MG63 (cell line): ENCODE results near the gene FN3K. TPM values are rescaled to one million over a fixed set of nuclear protein-coding genes. Genes with fewer than 3 reads are reported as not detected.
"Not testable (repeated sequence)": the region's sequence is repeated elsewhere in the genome, so short reads cannot be mapped to it uniquely, and the experiment has no call there.

ENCODE experiments used
- DNase-seq: peaks from one replicate; pipeline ENCODE4 v3.0.0-alpha.2; 2020
- H3K27me3 ChIP-seq: fragments of 250-450 bp; sonication (Bioruptor Pico); 2 replicates; pipeline ENCODE4 v1.5.1; 2020; ENCODE audit warnings: mild to moderate bottlenecking, moderate library complexity
- H3K36me3 ChIP-seq: fragments of 250-450 bp; sonication (Bioruptor Pico); 2 replicates; pipeline ENCODE4 v1.5.1; 2020; ENCODE audit warnings: mild to moderate bottlenecking, moderate library complexity
- H3K4me3 ChIP-seq: fragments of 250-450 bp; sonication (Bioruptor Pico); 2 replicates; pipeline ENCODE4 v1.5.1; 2020; ENCODE audit warnings: mild to moderate bottlenecking, moderate library complexity
- H3K9me3 ChIP-seq: fragments of 250-450 bp; sonication (Bioruptor Pico); 2 replicates; pipeline ENCODE4 v1.5.1; 2020; ENCODE audit warnings: mild to moderate bottlenecking, moderate library complexity
- total RNA-seq: library from RNA; depleted of rRNA; stranded (reverse); fragments of >200 nt; shearing (Covaris generic); gene quantifications from 2 replicates; pipeline ENCODE4 v1.2.3, GENCODE V29; 2014; ENCODE audit warnings: low replicate concordance

The FN3K gene
- total RNA-seq, 1 experiment from 2014 or later: not detected

- H3K4me3 ChIP-seq: no peak overlapping the region; the same call in 1 of the 2 replicates
- peaks cover 8% of the 10 kb centered on the region for H3K9me3 ChIP-seq
- DNase-seq: no peak
- peaks cover 7% of the 10 kb centered on the region for H3K36me3 ChIP-seq
- H3K27me3 ChIP-seq: no peaks in the 10 kb centered on the region
These were observed 15.8 kb downstream of the FN3K start for GRCh38 chr17:82751171-82751570.

- H3K27me3 ChIP-seq: no peaks in the 10 kb centered on the region
- H3K36me3 ChIP-seq: peaks cover 11% of the 10 kb centered on the region
- DNase-seq: peak; percentile 87
- H3K9me3 ChIP-seq: peaks cover 8% of the 10 kb centered on the region; the same call in 1 of the 2 replicates
- H3K4me3 ChIP-seq: peak within 1 kb of the TSS; percentile 94
These were observed 16.4 kb downstream of the FN3K start, which contains the start of gene TBCD for GRCh38 chr17:82751571-82752370. Gene TBCD, plus strand, starts transcription at chr17:82752065. Its CDS starts 129 bp downstream, at chr17:82752194.

DNA sequence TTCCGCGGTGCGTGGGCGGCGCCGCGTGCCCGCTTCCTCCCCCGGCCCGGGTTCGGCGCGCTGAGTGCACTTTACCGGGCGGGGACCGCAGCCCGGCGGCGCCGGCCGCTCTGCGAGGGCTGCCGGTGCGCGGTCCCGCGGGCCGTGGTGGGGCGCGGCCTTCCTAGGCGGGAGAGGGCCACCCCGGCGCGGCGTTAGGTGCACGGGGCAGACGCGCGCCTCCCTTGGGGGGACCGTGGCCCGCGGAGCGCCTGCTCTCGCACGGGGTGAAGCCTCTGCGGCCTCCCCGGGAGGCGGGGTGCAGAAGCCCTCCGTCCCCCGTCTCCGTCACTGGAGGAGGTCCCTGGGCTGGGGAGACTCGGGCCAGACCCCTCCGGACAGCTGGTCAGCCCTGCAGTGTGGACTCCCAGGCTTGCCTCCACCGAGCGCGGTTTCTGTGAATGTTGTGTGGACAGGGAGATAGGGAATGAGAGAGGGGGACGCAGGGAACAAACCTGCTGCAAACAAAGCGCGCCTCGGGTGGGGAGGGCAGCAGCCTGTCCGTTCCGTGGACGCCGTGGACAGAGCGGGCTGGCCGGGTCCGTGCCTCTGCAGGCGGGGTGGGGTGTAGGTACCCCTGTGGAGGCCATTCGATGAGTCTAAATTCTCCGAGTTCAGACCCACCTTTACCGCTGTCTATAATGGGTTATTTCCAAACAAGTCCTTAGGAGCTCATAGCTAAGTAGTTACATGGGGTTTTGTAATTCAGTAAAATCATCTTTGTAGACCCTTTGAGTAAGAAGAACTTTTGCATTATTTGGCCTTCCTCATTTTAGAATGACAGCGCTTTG, 17.2 kb downstream of the FN3K start:
- peak; percentile 38 for DNase-seq
- Histone ChIP-seq H3K9me3 (peaks cover 8% of the 10 kb centered on the region; the same call in 1 of the 2 replicates), H3K36me3 (peaks cover 11% of the 10 kb centered on the region), H3K27me3 (no peaks in the 10 kb centered on the region), H3K4me3 (peak overlapping the region; percentile 94)

DNA sequence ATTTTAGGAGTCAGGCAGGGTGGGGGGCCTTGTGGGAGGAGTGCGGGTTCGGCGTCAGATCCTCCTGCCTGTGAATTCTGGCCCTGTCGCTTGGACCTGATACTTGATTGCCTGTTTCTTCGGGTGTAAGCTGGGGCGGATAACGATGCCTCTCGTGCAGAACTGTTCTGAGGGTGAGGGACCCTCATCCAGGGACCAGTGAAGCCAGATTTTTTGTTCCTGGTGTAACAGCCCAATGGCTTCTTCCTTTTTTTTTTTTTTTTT, 17.7 kb downstream of the FN3K start:
- H3K36me3 ChIP-seq: peaks cover 11% of the 10 kb centered on the region
- H3K27me3 ChIP-seq: no peaks in the 10 kb centered on the region
- no peak for DNase-seq
- peaks cover 8% of the 10 kb centered on the region; the same call in 1 of the 2 replicates for H3K9me3 ChIP-seq
- peak overlapping the region; percentile 94 for H3K4me3 ChIP-seq

DNA sequence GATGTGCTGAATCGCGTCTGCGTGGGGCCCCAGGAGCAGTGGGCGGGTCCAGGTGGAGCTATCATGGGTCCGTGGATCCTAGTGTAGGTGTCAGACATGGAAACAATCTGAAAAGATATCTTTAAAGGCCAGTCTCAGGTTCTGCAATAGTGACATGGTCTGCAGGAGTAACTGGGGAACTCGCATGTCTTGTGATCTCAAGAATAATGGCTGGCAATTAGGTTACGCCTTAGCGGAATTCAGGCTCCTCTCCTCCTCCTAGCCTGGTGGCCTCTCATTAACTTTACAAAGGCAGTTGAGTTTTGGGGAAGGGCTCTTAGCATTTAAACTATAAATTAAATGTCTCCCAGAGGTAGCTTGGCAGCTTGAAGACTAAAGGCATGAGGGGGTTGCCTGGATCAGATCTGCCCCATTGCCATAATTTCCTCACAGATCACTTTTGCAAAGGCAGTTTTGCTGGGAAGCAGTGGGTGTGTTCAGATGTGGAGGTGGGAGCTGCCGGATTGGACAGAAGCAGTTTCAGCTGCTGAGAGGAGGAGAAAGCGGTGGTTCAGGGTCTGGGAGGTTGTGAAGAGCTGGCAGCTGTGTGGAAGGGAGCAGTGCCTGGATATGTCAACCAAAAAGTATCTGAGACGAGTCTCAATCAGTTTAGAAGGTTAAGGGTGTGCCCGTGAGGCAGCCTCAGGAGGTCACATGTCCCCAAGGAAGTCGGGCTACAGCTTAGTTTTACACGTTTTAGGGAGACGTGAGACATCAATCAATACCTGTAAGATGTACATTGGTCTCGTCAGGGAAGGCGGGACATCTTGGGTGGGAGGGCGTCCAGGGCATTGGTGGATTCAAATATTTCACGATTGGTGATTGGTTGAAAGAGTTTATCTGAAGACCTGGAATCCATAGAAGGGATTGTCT, 19.1 kb downstream of the FN3K start:
- Histone ChIP-seq H3K36me3 (peaks cover 20% of the 10 kb centered on the region), H3K9me3 (peaks cover 4% of the 10 kb centered on the region; the same call in 1 of the 2 replicates), H3K27me3 (no peaks in the 10 kb centered on the region), H3K4me3 (no peak overlapping the region)
- DNase-seq: no peak

DNA sequence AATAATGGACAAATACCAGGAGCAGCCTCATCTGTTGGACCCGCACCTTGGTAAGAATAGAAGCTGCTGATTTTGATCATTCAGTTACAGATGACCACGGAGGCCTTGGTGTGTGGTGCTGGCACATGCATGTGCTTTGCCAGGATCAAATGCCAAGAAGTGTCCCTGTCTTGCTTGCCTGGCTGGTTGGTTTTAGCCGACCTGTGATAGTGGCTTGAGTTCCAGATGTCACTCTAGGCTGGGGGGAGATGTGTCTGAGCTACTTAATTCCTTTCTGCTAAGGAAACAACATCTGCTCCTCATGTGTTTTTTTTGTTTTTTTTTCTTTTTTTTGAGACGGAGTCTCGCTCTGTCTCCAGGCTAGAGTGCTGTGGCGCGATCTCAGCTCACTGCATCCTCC, 20.8 kb downstream of the FN3K start:
- Histone ChIP-seq H3K36me3 (peaks cover 20% of the 10 kb centered on the region), H3K27me3 (no peaks in the 10 kb centered on the region), H3K4me3 (no peak overlapping the region), H3K9me3 (no peaks in the 10 kb centered on the region)
- DNase-seq: no peak

GRCh38 chr17:82765371-82765770, 30.0 kb downstream of the FN3K start:
- no peak overlapping the region for H3K4me3 ChIP-seq
- H3K9me3 ChIP-seq: no peaks in the 10 kb centered on the region
- H3K27me3 ChIP-seq: no peaks in the 10 kb centered on the region
- no peak for DNase-seq
- H3K36me3 ChIP-seq: peaks cover 64% of the 10 kb centered on the region

GRCh38 chr17:82767041-82767754, 31.8 kb downstream of the FN3K start:
- DNase-seq: no peak
- Histone ChIP-seq H3K4me3 (no peak overlapping the region), H3K27me3 (no peaks in the 10 kb centered on the region), H3K36me3 (peaks cover 66% of the 10 kb centered on the region), H3K9me3 (no peaks in the 10 kb centered on the region)

GRCh38 chr17:82769041-82769440, 33.6 kb downstream of the FN3K start:
- no peak for DNase-seq
- peaks cover 61% of the 10 kb centered on the region for H3K36me3 ChIP-seq
- no peaks in the 10 kb centered on the region for H3K27me3 ChIP-seq
- H3K4me3 ChIP-seq: no peak overlapping the region
- no peaks in the 10 kb centered on the region for H3K9me3 ChIP-seq

GRCh38 chr17:82772026-82772425, 36.6 kb downstream of the FN3K start:
- H3K4me3 ChIP-seq: no peak overlapping the region
- peak; percentile 75 for DNase-seq
- no peaks in the 10 kb centered on the region for H3K9me3 ChIP-seq
- H3K36me3 ChIP-seq: peaks cover 54% of the 10 kb centered on the region
- no peaks in the 10 kb centered on the region for H3K27me3 ChIP-seq

DNA sequence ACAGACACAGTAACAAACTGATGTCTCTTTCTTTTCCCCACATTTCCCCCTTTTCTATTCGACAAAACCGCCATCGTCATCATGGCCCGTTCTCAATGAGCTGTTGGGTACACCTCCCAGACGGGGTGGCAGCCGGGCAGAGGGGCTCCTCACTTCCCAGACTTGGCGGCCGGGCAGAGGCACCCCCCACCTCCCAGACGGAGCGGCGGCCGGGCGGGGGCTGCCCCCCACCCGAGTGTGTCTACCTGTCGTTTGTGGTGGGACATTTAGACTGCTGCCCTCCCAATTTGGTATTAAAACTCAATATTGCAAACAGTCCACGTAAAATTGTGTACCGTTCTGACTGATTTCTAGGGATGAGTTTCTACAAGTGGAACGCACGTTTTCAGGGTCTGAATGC, 39.0 kb downstream of the FN3K start:
- not testable (repeated sequence) for H3K27me3 ChIP-seq, H3K4me3 ChIP-seq, H3K9me3 ChIP-seq, DNase-seq
- H3K36me3 ChIP-seq: peaks cover 34% of the 10 kb centered on the region

DNA sequence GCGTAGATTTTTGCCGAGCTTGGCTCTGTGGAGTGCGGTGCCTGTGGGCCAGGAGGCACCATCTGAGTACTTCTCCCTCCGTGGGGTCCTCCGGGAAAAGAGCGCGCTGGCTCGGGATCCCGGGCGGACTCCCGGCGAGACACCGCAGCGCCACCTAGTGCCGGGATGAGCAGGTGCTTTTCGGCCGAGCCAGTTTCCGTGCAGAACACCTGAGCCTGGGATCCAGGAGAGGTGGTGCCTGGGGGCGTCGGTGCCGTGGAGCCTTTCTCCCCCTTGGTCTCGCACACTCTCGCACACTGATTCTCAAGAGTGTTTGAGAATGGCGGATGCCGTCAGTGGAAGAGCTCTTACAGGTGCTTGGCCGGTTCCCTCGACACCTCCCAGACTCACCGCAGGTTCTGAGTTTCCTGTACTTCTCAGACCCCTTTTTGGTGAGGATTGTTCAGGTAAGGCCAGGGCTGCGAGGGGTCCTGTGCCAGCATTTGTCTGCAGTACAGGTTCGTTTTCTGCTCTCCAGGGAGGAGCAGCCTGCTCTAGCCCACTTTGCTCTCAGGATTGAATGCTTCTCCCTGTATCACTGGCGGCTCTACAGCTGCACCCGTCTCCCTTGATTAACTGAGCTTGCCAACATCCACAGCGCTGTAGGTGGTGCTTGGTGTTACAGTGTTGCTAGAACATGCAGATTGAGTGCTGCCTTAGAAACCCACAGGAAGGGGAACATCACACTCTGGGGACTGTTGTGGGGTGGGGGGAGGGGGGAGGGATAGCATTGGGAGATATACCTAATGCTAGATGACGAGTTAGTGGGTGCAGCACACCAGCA, 39.8 kb downstream of the FN3K start:
- no peaks in the 10 kb centered on the region for H3K27me3 ChIP-seq
- no peak for DNase-seq
- H3K4me3 ChIP-seq: no peak overlapping the region
- no peaks in the 10 kb centered on the region for H3K9me3 ChIP-seq
- peaks cover 27% of the 10 kb centered on the region for H3K36me3 ChIP-seq

GRCh38 chr17:82776454-82776853, 41.0 kb downstream of the FN3K start:
- no peaks in the 10 kb centered on the region for H3K27me3 ChIP-seq
- DNase-seq: no peak
- no peaks in the 10 kb centered on the region for H3K9me3 ChIP-seq
- H3K36me3 ChIP-seq: peaks cover 30% of the 10 kb centered on the region
- H3K4me3 ChIP-seq: no peak overlapping the region

DNA sequence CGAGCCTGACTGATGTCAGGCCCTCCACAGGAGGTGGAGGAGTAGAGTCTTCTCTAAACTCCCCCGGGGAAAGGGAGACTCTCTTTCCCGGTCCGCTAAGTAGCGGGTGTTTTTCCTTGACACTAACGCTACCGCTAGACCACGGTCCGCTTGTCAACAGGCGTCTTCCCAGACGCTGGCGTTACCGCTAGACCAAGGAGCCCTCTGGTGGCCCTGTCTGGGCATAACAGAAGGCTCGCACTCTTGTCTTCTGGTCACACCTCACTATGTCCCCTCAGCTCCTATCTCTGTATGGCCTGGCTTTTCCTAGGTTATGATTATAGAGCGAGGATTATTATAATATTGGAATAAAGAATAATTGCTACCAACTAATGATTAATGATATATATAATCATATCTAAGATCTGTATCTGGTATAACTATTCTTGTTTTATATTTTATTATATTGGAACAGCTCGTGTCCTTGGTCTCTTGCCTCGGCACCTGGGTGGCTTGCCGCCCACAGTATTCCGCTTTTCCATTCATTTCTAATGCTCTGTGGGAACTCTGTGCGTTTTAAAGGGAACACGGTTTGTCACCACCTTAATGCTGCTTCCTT, 42.5 kb downstream of the FN3K start:
- DNase-seq, H3K9me3 ChIP-seq, H3K4me3 ChIP-seq, H3K27me3 ChIP-seq: not testable (repeated sequence)
- H3K36me3 ChIP-seq: peaks cover 29% of the 10 kb centered on the region

GRCh38 chr17:82779541-82779940, 44.1 kb downstream of the FN3K start:
- Histone ChIP-seq H3K9me3 (no peaks in the 10 kb centered on the region), H3K4me3 (no peak overlapping the region), H3K27me3 (no peaks in the 10 kb centered on the region), H3K36me3 (peaks cover 29% of the 10 kb centered on the region)
- no peak for DNase-seq
